Activated T-cell treated with anti-CD3 and anti-CD28 coated beads for 24 hours (primary cell): ENCODE results near the gene CNBD2.
"Not testable (repeated sequence)": the region's sequence is repeated elsewhere in the genome, so short reads cannot be mapped to it uniquely, and the experiment has no call there.

Experiments
- DNase-seq: peaks from one replicate; pipeline ENCODE4 v3.0.0-alpha.2; 2020; ENCODE audit warnings: low read depth

CNBD2 gene

DNA sequence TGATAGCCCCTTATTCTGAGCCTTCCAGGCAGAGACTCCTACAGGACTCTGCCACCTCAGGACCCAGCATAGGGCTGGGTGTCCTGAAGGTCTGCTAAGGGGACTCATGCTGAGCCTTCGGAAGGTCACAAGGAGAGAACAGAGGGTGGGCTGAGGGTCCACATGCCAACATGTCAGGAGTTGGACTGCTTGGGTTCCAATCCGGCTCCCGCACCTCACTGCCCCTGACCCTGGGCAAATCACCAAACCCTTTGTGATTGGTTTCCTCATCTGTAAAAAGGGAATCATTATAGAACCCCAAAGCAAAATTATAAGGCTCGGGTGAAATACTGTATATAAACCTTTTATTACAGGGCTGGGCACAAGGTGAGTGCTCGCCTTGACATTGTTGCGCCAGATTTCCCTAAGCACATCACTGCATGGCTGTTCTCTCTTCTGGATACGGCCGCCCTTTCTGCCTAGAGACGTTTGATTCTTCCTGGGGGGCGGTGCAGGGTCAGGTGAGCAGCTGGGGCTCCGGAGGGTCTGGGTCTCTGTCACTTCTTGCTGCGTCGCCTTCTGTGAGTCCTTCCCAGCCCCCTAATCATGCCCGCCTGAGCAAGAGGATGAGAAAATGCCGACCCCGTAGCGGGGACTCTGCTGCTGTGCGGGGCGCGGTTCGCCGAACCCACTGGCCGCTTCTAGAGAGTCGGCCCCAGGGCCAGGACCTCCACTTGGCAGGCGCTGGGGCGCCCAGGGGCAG is 95.7 kb downstream of the CNBD2 start:
- no peak for DNase-seq

DNA sequence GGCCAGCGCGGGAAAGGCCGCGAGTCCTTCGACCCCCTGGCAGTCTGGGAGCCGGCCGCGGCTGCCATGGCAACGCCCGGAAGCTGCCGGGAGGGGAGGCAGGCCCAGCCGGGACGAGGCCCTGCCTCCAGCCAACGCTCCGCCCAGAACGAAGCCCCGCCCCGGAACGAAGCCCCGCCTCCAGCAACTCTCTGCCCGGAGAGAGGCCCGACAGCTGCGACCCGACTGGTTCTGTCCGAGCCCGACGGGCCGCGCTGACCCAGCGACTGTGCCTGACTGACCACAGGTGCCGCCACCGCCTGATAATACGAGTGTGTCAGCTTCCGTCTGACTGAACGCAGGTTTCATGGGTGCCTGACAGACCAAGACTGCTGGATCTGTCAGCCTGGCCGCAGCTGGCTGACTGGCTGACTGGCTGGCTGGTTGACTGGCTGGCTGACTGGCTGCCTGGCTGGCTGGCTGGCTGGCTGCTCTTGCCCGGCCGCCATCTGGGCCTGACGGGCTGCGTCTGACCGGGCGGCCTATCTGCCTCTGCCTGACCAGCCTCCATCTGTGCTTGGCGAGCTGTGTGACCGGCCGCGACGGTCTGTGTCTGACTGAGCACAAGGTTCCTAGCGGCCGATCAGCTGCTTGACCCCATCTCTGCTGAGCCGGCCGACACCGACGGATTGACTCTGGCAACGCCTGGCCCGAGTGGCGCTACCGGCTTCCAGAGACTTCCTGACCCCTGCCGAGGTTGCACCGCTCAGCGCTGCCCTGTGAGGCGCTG is 96.5 kb downstream of the CNBD2 start:
- DNase-seq, result peak; percentile 88

DNA sequence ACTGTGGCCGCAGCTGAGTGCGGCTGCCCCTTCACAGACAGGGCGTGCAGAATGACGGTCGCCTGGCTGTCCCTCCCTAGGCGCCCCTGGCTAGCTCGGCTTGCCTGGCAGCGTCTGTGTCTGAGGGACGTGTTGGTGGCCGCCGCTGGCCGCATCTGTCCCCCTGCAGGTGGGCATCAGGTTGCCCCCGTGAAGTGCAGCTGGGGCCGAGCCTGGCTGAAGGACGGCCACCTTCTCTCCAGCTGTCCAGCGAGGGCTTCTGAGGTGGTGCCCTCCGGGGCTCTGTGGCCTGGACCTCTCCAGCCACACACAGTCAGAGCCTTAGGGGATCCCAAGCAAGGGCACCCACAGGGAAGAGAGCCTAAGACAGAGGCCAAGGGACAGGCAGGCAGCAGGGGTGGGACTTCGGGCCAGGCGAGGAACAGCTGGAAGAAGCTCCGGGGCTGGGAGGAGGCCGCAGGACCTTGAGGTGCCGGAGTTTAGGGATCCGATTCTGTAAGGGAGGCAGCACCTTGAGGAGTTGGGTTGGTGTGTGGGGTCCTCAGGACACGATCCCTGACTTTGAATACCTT is 97.1 kb downstream of the CNBD2 start:
- DNase-seq, result no peak

DNA sequence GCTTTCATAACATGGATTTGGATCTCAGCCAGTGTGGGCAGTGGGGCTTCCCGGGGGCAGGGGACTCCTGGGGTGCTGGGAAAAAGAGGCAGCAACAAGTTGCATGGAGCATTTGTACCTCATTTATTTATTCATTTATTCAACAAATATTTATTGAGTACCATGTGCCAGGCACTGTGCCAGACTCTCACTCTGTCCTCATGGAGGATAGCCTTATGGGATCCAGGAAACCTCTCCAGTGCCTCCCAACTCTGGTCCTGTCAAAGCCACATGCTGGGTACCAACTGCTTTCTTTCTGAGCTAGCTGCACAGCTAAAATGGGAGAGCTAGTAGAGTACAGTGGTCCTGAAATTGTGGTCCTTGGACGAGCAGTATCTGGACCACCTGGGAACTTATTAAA is 98.4 kb downstream of the CNBD2 start:
- no peak for DNase-seq

DNA sequence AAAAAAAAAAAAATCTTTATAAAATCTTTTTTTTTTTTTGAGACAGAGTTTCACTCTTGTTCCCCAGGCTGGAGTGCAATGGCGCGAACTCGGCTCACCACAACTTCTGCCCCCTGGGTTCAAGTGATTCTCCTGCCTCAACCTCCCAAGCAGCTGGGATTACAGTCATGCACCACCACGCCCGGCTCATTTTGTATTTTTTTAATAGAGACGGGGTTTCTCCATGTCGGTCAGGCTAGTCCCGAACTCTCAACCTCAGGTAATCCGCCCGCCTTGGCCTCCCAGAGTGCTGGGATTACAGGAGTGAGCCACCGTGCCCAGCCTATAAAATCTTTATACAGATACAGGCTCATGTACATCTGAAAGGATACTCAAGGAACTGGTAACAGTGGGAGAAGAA is 100.1 kb downstream of the CNBD2 start:
- DNase-seq, result not testable (repeated sequence)

DNA sequence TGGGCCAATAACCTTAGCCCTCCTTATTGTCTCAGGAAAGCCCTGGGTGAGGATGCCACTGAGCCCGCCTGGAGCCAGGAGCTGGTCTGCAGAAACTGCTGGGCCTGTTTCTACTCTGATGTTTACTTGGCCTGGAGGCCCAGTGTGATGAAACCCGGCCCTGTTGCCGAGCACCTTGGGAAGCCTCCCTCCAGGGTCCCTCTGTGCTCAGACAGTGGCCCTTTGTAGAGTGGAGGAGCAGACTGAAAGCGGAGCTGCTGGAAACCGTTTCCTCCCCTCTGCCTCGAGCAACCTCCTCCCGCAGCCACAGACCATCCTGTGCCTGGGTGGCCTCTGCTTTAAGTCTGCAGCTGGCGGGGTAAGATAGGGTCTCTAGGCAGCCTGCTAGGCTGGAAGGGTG is 102.1 kb downstream of the CNBD2 start:
- DNase-seq, result no peak

DNA sequence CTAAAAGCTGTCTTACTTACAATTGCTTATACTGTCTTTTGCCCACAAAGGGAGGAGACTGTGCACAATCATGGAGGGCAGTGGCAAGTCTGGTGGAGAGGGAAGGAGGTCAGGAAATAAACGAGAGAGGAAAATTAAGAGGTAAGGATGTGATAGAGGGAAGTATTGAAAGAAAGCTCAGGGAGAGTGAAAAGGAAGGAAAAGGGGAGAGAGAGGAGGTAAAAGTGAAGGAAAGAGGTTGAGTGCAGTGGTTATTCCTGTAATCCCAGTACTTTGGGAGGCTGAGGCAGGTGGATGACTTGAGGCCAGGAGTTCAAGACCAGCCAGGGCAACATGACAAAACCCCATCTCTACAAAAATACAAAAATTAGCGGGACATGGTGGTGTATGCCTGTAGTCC is 103.5 kb downstream of the CNBD2 start:
- no peak for DNase-seq

DNA sequence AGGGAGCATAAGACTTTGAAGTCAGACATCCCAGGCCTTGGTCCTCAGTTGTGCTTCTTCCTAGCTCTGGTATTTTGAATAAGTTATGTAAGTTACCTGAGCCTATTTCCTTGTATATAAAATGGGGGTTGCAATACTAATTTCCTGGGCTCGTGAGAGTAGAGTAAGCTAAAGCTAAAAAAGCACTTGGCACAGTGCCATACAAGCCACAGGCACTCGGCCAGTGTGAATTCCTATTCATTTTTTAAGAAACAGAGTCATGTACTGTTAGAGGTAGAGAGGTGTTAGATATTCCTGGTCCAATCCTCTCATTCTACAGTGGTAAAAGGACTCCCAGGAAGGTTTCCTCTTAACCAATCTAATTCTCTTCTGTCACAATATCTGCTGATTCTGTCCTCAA is 106.6 kb downstream of the CNBD2 start:
- no peak for DNase-seq

DNA sequence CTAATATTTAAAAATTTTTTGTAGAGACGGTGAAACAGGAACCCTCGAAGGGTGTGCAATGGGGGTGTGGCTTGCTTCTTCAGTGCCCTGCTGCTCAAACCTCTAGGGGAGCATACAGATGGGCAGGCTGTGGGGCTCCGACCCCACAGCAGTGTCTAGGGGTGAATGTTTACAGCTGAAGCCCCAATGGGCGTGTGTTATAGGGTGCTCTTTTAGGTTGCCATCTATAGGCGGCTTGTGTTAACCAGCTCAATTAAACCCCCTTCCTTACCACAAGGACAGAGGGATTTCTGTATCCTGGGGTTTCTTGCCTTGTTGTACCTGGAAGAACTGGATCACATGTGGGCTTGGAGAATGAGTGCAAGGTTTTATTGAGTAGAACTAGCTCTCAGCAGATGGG is 109.4 kb downstream of the CNBD2 start:
- not testable (repeated sequence) for DNase-seq

DNA sequence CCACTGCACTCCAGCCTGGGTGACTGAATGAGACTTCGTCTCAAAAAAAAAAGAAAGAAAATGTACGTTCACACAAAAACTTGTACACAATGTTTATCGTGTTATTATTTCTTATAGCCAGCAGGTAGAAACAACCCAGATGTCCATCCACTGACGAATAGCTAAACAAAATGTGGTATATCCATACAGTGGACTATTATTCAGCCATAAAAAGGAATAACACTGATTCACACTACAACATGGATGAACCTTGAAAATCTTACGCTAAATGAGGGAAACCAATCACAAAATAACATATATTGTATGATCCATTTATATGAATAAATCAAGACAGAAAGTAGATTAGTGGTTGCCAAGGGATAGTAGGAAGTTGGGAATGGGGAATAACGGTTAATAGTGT is 111.1 kb downstream of the CNBD2 start:
- no peak for DNase-seq

DNA sequence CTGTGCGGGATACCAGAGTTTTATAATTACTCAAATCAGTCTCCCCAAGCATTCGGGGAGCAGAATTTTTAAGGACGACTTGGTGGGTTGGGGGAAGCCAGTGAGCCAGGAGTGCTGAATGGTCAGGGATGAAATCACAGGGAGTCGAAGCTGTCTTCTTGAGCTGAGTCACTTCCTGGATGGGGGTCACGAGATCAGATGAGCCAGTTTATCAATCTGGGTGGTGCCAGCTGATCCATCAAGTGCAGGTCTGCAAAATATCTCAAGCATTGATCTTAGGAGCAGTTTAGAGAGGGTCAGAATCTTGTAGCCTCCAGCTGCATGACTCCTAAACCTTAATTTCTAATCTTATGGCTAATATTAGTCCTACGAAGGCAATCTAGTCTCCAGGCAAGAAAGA is 111.6 kb downstream of the CNBD2 start:
- not testable (repeated sequence) for DNase-seq
